AG04450 (cell line): Measurements from ENCODE around the gene USP35. TPM values are rescaled to one million over a fixed set of nuclear protein-coding genes. Genes with fewer than 3 reads are reported as not detected.
"Not testable (repeated sequence)": the region's sequence is repeated elsewhere in the genome, so short reads cannot be mapped to it uniquely, and the experiment has no call there.

Experiments
- CTCF ChIA-PET: fragments of 300-600, 350-600 bp; formaldehyde crosslinking; extraction: SDS; loops from one replicate; lab custom pipeline; 2022; ENCODE audit warnings: antibody characterized with exemption, inconsistent platforms; lab: Charles Lee
- POLR2A ChIA-PET: fragments of 350-600 bp; formaldehyde crosslinking; extraction: SDS; loops from one replicate; lab custom pipeline; 2021; ENCODE audit warnings: antibody characterized with exemption, inconsistent platforms; lab: Yijun Ruan, JAX
- DNase-seq: peaks from one replicate; pipeline ENCODE4 v3.0.0-alpha.2; 2011; ENCODE audit warnings: low read depth, low spot score
- H3K27ac ChIP-seq: one replicate; pipeline ENCODE4 v1.5.1; 2012; ENCODE audit warnings: low read depth, low read length, control low read depth
- H3K27me3 ChIP-seq: one replicate; pipeline ENCODE4 v1.6.0; 2012; ENCODE audit warnings: low read length; ENCODE audit not compliant: control insufficient read depth, insufficient read depth
- H3K4me3 ChIP-seq: 2 replicates; pipeline ENCODE4 v1.5.1; 2011; ENCODE audit warnings: mild to moderate bottlenecking, low read depth, low read length, control low read depth
- H3K9me3 ChIP-seq: 2 replicates; pipeline ENCODE4 v1.5.1; 2012; ENCODE audit warnings: low read length; ENCODE audit not compliant: control insufficient read depth, insufficient read depth
- CTCF ChIP-seq: IDR thresholded peaks from 2 replicates; pipeline ENCODE4 v1.5.1; 2011; ENCODE audit warnings: low read depth, low read length, control low read depth, inconsistent platforms
- polyA plus RNA-seq: library from polyadenylated mRNA; depleted of rRNA; stranded (reverse); fragments of >200 nt; gene quantifications from 2 replicates; pipeline ENCODE4 v1.2.3, GENCODE V29; 2011

USP35 gene
- polyA plus RNA-seq, 1 experiment = 5.5 TPM

GRCh38 chr11:78170413-78170812, 18.3 kb upstream of the USP35 start:
- H3K27ac ChIP-seq = peak overlapping the region; percentile 31
- H3K9me3 ChIP-seq = no peaks in the 10 kb centered on the region
- ChIA-PET POLR2A (no interaction called here), CTCF (interaction anchor here (1.3 kb wide), 1 partner anchor 394 kb away, joined by 5 read pairs; no protein-coding TSS in a partner anchor)
- no peaks in the 10 kb centered on the region for H3K27me3 ChIP-seq
- no peak for DNase-seq
- no peak for TF ChIP-seq CTCF
- no peak overlapping the region for H3K4me3 ChIP-seq

GRCh38 chr11:78170874-78171549, 17.7 kb upstream of the USP35 start:
- Histone ChIP-seq H3K4me3 (no peak overlapping the region), H3K27ac (peak overlapping the region; percentile 31), H3K9me3 (no peaks in the 10 kb centered on the region), H3K27me3 (no peaks in the 10 kb centered on the region)
- ChIA-PET CTCF (interaction anchor here (1.3 kb wide), 1 partner anchor 393 kb away, joined by 5 read pairs; no protein-coding TSS in a partner anchor), POLR2A (interaction anchor here (0.6 kb wide), 1 partner anchor 12 kb away, joined by 3 read pairs; no protein-coding TSS in a partner anchor)
- no peak for TF ChIP-seq CTCF
- no peak for DNase-seq

- DNase-seq = no peak
- POLR2A ChIA-PET = interaction anchor here (0.6 kb wide), 1 partner anchor 13 kb away, joined by 3 read pairs; no protein-coding TSS in a partner anchor
- no peaks in the 10 kb centered on the region for H3K9me3 ChIP-seq
- no peak overlapping the region for H3K27ac ChIP-seq
- H3K27me3 ChIP-seq = no peaks in the 10 kb centered on the region
- H3K4me3 ChIP-seq = no peak overlapping the region
- CTCF ChIA-PET = no interaction called here
- no peak for TF ChIP-seq CTCF
Measured at GRCh38 chr11:78171951-78172350, 16.8 kb upstream of the USP35 start.

GRCh38 chr11:78175862-78176261, 12.9 kb upstream of the USP35 start:
- H3K27ac ChIP-seq, POLR2A ChIA-PET, DNase-seq, H3K9me3 ChIP-seq, H3K4me3 ChIP-seq, H3K27me3 ChIP-seq, CTCF ChIA-PET: not testable (repeated sequence)

GRCh38 chr11:78176605-78177141, 12.0 kb upstream of the USP35 start:
- no peaks in the 10 kb centered on the region for H3K27me3 ChIP-seq
- no peak for DNase-seq
- POLR2A ChIA-PET = no interaction called here
- no peak overlapping the region for H3K27ac ChIP-seq
- no peaks in the 10 kb centered on the region for H3K9me3 ChIP-seq
- no peak for TF ChIP-seq CTCF
- CTCF ChIA-PET = no interaction called here
- H3K4me3 ChIP-seq = no peak overlapping the region
